Mononuclear cell (primary cell): Measurements from ENCODE around the gene LBX1. TPM values are rescaled to one million over a fixed set of nuclear protein-coding genes. Genes with fewer than 3 reads are reported as not detected.
"Not testable (repeated sequence)": the region's sequence is repeated elsewhere in the genome, so short reads cannot be mapped to it uniquely, and the experiment has no call there.

Experiments
- H3K27me3 ChIP-seq: 2 replicates; pipeline ENCODE4 v1.6.0; 2011; ENCODE audit warnings: low read length, control low read depth; ENCODE audit not compliant: insufficient read depth
- H3K4me1 ChIP-seq: 2 replicates; pipeline ENCODE4 v1.5.1; 2011; ENCODE audit warnings: mild to moderate bottlenecking, low read length, control low read depth; ENCODE audit not compliant: insufficient read depth
- H3K4me3 ChIP-seq: 2 replicates; pipeline ENCODE4 v1.5.1; 2011; ENCODE audit warnings: mild to moderate bottlenecking, low read length, moderate library complexity
- H3K9me3 ChIP-seq: 2 replicates; pipeline ENCODE4 v1.5.1; 2011; ENCODE audit warnings: low read depth, mild to moderate bottlenecking, control low read depth, low read length
- total RNA-seq: library from RNA; depleted of rRNA; stranded (reverse); fragments of >200 nt; gene quantifications from one replicate; pipeline ENCODE4 v1.2.3, GENCODE V29; 2012

Gene LBX1
- total RNA-seq, 1 donor = not detected

GRCh38 chr10:101214446-101215396 is 14.5 kb downstream of the LBX1 start:
- peaks cover 45% of the 10 kb centered on the region for H3K4me1 ChIP-seq
- H3K9me3 ChIP-seq = no peaks in the 10 kb centered on the region
- peaks cover 87% of the 10 kb centered on the region for H3K27me3 ChIP-seq
- no peak overlapping the region for H3K4me3 ChIP-seq

DNA sequence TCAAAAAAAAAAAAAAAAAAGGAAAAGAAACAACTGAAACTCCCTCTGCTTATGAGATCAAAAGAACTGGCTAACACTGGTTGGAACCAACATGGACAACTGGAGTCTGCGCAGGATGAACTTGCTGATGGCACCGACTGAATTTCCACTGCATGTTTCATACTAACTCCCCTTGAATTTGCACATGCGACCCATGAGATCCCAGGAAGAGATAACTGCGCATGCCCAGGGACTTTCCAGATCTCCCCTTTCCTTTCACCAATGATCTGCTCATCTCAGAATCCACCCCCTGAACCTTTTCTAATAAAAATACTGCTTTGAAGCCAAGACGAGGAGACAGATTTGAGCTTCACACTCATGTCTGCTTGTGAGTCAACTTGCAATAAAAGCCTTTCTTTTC is 20.7 kb downstream of the LBX1 start:
- Histone ChIP-seq H3K27me3 (peaks cover 41% of the 10 kb centered on the region), H3K4me3 (no peak overlapping the region), H3K4me1 (peaks cover 3% of the 10 kb centered on the region), H3K9me3 (no peaks in the 10 kb centered on the region)

DNA sequence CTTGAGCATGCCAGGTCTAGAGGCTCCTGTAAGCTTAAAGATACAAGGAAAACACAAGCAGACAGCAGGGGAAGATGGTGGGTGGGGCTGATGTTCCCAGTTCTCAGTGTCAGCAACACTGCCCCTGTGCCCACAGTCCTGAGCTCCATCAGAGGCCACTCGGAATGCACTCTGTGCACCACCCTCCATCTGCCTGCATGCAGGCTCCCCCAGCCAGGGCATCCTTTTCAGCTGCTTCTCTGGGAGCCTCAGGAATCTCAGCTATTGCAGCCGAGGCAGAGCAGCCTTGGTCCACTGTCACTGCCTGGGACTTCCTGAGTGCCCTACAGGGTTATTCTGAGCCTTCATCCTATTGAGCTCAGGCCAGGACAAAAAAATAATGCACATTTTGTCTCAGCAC is 22.2 kb downstream of the LBX1 start:
- no peaks in the 10 kb centered on the region for H3K9me3 ChIP-seq
- H3K27me3 ChIP-seq = peaks cover 35% of the 10 kb centered on the region
- H3K4me3 ChIP-seq = no peak overlapping the region
- H3K4me1 ChIP-seq = no peaks in the 10 kb centered on the region

DNA sequence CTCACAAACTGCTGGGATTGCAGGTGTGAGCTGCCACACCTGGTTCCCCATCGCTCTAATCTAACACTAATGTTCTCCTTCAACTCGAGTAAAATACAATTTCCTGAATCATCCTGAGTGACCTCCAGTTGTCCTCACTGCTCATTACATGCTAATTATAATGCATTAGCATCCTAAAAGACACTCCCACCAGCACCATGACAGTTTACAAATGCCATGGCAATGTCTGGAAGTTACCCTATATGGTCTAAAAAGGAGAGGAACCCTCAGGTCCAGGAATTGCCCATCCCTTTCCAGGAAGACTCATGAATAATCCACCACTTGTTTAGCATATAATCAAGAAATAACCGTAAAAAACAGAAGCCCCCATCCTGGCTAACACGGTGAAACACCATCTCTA is 26.6 kb downstream of the LBX1 start:
- not testable (repeated sequence) for H3K4me1 ChIP-seq, H3K27me3 ChIP-seq, H3K9me3 ChIP-seq, H3K4me3 ChIP-seq

- not testable (repeated sequence) for H3K9me3 ChIP-seq, H3K27me3 ChIP-seq, H3K4me3 ChIP-seq, H3K4me1 ChIP-seq
These were observed 30.8 kb downstream of the LBX1 start for GRCh38 chr10:101198326-101198977.

DNA sequence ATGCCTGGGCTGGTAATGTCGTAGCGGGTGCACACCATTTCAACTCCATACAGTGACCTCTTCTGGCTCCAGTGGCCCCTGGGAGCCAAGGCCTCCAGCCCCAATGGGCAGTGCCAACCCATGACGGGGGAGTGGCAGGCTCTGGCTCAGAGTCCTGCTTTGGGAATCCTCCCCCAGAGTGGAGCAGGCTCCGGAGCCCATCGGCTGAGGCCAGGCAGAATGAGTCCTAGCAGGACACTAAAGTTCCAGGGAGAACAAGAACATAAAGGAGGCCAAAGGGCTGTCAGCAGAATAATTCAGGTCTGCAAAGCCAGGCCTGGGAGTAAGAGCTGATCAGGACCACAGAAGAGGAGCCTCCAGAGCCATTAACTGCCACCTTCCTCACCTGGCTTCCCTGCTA is 33.3 kb downstream of the LBX1 start:
- H3K4me3 ChIP-seq = no peak overlapping the region
- no peaks in the 10 kb centered on the region for H3K27me3 ChIP-seq
- H3K9me3 ChIP-seq = no peaks in the 10 kb centered on the region
- H3K4me1 ChIP-seq = no peaks in the 10 kb centered on the region

DNA sequence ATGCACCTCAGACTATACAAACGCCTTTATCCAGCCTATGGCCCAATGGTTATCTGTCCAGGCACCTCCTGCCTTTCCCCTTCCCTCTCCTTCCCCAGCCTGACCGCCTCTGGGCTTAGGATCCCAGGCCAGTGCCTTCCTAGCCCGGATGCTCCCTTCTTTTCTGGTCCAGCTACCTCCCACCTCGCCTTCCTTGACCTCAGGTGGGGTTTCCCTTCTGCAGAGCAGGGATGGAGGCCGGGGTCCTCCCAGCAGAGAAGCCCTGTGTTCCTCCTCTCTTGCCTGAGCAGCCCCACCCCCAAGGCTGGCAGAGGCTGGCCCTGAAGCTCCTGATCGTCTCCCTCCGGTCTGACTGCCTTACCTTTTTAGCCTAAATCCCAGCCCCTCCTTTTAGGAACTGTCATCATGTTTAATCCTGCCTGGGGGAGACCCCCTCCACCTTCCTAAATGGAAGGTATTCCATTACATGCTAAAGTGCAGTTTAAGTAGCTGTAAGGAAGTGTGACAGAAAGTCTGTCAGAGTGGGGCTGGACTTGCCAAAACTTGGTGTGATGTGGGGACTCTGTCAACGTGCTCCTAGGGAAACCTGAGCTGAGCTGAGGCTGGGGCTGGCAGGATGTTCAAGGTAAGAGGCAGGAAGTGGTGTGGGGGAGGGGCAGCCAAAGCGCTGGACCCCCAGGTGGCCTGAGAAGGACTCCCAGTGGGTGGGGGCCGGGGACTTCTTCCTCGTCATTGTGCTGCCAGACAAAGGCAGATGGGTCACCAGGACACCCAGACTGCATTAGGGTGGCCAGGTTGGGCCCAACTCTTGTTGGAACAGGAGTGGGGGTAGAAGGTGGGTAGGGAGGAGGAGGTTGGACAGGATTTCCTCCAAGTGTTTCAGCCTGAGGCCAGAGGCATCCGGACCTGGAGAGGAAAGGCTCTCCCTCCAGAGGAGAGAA is 39.5 kb downstream of the LBX1 start:
- Histone ChIP-seq H3K27me3 (no peaks in the 10 kb centered on the region), H3K4me1 (no peaks in the 10 kb centered on the region), H3K4me3 (no peak overlapping the region), H3K9me3 (no peaks in the 10 kb centered on the region)

- Histone ChIP-seq H3K9me3 (no peaks in the 10 kb centered on the region), H3K27me3 (no peaks in the 10 kb centered on the region), H3K4me3 (no peak overlapping the region), H3K4me1 (no peaks in the 10 kb centered on the region)
These were observed 40.3 kb downstream of the LBX1 start for GRCh38 chr10:101188942-101189341.

DNA sequence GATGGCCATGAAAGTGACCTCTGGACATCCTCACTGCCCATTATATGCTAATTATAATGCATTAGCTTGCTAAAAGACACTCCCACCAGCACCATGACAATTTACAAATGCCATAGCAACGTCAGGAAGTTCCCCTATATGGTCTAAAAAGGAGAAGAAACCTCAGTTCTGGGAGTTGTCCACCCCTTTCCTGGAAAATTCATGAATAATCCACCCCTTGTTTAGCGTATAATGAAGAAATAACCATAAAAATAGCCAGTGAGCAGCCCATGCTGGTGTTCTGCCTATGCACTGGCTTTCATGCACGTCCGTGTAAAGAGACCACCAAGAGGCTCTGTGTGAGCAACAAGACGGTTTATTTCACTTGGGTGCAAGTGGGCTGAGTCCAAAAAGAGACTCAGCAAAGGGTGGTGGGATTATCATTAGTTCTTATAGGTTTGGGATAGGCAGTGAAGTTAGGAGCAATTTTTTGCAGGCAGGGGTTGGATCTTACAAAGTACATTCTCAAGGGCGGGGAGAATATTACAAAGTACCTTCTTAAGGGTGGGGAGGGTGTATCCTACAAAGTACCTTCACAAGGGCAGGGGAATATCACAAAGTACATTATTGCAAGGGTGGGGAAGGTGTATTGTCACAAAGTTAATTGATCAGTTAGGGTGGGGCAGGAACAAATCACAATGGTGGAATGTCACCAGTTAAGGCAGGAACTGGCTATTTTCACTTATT is 45.6 kb downstream of the LBX1 start:
- Histone ChIP-seq H3K4me1 (no peaks in the 10 kb centered on the region), H3K4me3 (no peak overlapping the region), H3K9me3 (no peaks in the 10 kb centered on the region), H3K27me3 (peaks cover 7% of the 10 kb centered on the region)

- no peaks in the 10 kb centered on the region for H3K4me1 ChIP-seq
- H3K9me3 ChIP-seq = no peaks in the 10 kb centered on the region
- no peak overlapping the region for H3K4me3 ChIP-seq
- peaks cover 7% of the 10 kb centered on the region for H3K27me3 ChIP-seq
These were observed 46.3 kb downstream of the LBX1 start for GRCh38 chr10:101182936-101183335.

Other genes with a start within 250 kb of the LBX1 start
- 18.9 TPM for gene MRPL43, start 242.0 kb downstream of the LBX1 start, total RNA-seq
- 2.0 TPM for gene TWNK, start 241.9 kb downstream of the LBX1 start, total RNA-seq
- gene LZTS2, start 229.7 kb downstream of the LBX1 start, total RNA-seq = 8.1 TPM
- gene PDZD7, start 198.3 kb downstream of the LBX1 start, total RNA-seq = 0.21 TPM
- gene SFXN3, start 198.2 kb downstream of the LBX1 start, total RNA-seq = 28.4 TPM
- 0.42 TPM for gene KAZALD1, start 167.5 kb downstream of the LBX1 start, total RNA-seq
- gene TLX1, start 98.2 kb downstream of the LBX1 start, total RNA-seq = not detected
- 3.3 TPM for gene BTRC, start 124.7 kb upstream of the LBX1 start, total RNA-seq